SK-N-DZ (cell line): ENCODE results near the gene NTNG1.
"Not testable (repeated sequence)": the region's sequence is repeated elsewhere in the genome, so short reads cannot be mapped to it uniquely, and the experiment has no call there.

Experiments used
- DNase-seq: peaks from one replicate; pipeline ENCODE4 v3.0.0-alpha.2; 2015; ENCODE audit warnings: low spot score

Gene NTNG1

DNA sequence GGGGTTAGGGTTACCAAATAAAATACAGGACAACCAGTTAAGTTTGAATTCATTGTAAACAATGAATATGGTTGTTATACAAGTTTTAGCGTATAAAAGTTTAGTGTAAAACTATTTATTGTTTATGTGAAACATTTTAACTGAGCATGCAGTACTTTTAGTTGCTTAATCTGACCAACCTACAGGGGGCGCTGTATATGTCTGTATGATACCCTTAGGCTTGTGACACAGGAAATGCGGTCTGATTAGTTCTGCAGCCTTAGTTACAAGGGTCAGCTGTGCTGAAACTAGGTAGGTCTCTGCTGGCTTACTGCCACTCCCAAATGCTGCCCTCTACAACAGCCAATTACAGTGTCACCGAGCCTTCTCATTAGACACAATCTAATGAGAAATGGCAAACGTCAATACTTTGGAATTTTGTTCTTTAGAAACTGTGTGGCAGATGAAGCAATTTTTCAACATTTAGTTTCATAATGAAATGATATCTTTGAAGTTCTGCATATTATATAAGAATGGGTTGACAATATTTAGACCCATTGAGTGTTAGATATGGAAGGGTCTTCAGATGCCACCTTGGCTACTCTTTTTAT lies 56.2 kb downstream of the NTNG1 start:
- DNase-seq, result no peak

- DNase-seq, result no peak
Observed at GRCh38 chr1:107198561-107198960, 57.7 kb downstream of the NTNG1 start.

DNA sequence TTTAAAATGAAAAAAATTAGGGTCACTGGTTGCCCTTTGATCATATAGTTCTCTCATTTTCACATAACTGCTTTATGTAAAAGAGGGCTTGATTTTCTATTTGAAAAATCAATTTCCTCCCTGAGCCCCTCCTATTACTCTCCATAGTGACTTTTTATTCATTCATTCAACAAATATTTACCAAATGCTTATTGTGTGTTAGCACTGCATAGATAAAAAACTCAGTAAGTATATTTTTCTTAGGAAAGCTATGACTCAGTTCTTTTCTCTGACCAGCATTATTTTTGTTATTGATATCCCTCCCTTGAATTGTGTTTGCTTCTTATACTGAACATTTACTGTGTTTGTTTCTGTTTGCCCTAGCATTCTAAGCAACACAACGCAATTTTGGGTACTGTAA lies 59.8 kb downstream of the NTNG1 start:
- DNase-seq, result no peak

DNA sequence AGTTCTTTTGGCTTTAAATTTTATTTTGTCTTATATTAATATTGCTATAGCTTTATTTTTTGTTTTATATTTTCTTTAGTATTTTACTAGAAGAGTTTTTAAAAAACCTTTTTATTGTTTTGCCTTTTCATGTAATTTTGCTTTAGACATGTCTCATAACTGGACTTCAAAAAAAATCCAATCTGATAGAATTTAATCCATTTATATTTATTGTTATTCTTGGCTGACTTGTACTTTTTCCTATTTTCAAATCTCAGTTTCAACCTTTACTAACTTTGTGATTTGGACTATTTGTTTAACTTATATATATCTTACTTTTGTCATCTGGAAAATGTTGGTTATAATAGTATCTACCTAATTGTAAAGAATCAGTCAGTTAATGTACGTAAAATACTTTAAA lies 61.2 kb downstream of the NTNG1 start:
- DNase-seq, result no peak

DNA sequence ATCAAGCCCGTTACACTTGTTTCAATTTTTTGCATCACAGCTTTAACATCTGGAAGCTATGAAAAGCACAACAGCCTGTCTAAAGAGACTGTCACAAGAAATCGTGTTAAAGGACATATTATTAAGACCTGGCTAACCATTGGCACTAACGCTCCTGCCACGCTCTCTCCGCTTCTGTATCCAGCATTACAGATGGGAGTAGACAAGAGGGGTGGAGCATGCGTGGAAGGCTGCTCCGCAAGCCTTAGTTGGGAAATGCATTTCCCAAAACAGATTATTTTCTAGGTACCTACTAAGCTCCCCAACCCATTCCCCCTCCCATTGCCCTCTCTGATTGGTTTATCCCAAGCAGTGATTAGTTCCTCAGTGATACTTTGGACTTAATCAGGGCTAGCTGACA lies 72.4 kb downstream of the NTNG1 start:
- DNase-seq, result no peak

GRCh38 chr1:107220036-107220435 lies 79.2 kb downstream of the NTNG1 start:
- no peak for DNase-seq

DNA sequence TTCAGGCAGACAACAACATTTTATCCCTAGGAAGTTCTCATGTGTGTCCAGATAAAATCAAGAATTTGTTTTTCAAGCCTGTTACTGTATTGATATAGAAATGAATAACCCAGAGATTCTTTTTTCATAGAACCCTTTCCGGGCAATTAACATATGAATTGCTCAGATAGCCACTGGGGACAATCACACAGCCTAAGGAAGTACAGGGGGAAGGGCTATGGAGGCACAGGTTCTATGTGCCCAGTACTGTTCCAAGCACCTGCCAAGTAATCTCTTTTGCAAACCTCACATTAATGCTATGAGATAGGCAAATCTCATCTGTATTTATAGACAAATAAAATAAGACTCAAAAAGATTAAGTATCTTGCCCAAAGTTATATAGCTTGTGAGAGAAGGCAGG lies 84.9 kb downstream of the NTNG1 start:
- DNase-seq, result no peak

DNA sequence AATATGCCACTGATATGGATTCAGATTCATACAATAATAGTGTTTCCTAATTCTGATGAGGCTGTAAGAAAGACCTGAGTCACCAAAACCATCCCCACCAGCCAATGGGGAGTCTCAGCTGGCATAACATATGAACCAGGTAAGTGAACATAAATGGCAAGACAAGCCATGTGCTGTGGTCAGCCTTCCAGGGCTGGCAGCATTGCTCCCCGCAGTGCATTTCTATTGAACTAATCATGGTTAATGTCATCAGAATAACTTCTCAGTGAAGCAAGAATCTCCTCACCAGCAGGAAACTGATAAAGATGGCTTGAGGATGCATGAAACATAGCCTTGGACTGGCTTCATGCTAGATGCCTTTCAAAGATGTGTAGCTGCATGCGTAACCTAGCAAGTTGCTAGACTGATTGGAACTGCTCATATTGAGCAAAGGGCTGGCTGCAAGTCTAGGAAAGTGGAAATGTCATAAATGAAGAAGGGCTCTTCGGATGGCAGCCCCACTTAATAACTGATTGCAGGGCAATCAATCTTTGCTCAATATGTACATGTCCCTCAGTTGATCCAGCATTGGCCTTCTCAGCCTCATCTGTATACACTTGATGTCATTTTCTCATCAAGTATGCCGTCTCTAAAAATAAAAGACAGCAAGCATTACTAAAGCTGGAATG lies 88.0 kb downstream of the NTNG1 start:
- no peak for DNase-seq

DNA sequence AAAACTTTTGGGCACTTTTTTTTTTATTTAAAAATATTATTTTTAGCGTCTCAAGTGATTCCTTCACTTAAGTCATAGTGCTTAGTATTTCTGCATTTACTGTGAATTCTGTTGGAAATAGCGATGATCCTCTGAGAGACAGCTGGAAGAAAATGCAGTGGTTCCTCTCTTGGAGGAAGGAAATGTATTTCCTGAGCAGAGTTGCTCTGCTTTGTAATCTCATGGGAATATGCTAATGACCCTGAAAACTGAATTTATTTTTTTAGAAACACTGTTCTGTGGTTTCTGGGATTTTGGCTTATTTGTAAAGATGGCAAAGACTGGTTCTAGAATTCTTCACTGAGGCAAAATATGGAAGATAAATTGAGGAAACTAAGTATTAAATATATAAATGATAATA lies 88.9 kb downstream of the NTNG1 start:
- no peak for DNase-seq

- no peak for DNase-seq
Observed at GRCh38 chr1:107230121-107230520, 89.3 kb downstream of the NTNG1 start.

GRCh38 chr1:107231291-107231690 lies 90.5 kb downstream of the NTNG1 start:
- DNase-seq, result peak; percentile 95

GRCh38 chr1:107232426-107232825 lies 91.6 kb downstream of the NTNG1 start:
- peak; percentile 93 for DNase-seq

GRCh38 chr1:107236760-107237159 lies 95.9 kb downstream of the NTNG1 start:
- DNase-seq, result not testable (repeated sequence)

GRCh38 chr1:107243461-107243860 lies 102.6 kb downstream of the NTNG1 start:
- DNase-seq, result no peak

GRCh38 chr1:107244709-107245500 lies 104.1 kb downstream of the NTNG1 start:
- peak; percentile 87 for DNase-seq

GRCh38 chr1:107246775-107247345 lies 106.0 kb downstream of the NTNG1 start:
- DNase-seq, result no peak

DNA sequence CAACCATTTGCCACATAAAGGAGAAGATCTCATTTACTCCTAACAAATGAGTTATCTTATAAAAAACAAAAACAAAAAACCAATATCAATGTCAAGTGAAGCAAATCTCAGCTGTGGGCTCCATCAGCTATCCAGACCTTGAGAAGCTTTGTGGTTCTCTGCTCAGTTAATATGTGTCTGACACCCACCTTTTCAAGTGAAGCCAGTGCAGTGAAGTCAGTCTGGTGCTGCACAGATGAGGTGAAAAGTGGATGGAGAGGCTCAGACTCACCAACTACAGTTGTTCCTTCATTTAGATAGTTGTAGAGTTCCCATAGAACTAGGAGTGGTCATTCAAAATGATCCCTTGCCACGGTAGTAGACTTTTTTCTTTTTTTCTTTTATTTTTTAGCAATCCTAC lies 106.8 kb downstream of the NTNG1 start:
- no peak for DNase-seq

DNA sequence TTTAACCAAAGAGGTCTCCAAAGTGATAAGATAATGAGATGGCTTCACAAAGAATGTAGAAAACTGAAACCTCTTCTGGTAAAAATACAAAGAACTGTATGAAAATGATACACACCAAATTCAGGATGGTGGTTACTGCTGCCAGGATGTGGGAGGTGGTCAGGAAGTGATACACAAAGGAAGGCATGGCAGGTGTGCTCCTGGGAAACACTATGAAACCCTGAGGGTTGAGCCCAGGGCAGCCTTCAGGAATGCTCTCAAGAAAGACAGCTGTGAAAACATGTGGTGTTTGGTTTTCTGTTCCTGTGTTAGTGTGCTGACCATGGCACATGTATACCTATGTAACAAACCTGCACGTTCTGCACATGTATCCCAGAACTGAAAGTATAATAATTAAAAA lies 109.3 kb downstream of the NTNG1 start:
- DNase-seq, result no peak

- no peak for DNase-seq
Observed at GRCh38 chr1:107251083-107251482, 110.2 kb downstream of the NTNG1 start.

DNA sequence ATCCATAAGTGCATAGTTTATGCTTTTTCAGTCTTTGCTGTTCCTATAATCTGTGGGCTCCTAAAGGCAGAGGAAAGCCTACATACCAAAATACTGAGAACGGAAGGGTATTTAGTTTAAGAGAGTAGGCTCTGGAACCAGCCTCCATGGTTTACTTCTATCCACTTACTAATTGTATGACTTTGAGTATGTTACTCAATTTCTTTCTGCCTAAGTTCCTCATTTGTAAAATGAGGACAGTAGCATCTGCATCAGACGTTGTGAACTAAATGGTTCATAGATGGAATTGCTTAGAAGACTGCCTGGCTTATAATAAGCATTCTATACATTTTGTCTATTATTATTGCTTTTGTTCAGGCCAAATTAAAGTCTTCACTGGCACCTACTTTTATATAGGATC lies 111.0 kb downstream of the NTNG1 start:
- DNase-seq, result no peak

DNA sequence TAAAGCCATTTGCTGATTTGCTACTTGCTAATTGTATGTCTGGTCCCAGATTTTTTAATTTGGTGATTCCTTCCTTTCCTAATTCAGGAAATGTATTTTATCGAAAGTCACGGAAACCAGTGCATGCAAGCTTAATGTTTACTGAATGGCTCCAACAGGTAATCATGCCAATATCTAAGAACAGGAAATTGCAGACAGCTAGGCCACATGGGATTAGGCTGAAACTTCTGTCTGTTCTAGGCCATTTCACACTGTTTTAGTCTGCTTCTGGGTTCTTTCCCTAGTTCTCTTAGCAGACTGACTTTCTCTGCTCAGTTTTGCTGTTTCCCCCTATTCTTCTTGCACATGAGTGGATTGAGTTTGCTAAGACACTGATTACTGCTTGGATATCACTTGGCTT lies 111.4 kb downstream of the NTNG1 start:
- DNase-seq, result no peak

DNA sequence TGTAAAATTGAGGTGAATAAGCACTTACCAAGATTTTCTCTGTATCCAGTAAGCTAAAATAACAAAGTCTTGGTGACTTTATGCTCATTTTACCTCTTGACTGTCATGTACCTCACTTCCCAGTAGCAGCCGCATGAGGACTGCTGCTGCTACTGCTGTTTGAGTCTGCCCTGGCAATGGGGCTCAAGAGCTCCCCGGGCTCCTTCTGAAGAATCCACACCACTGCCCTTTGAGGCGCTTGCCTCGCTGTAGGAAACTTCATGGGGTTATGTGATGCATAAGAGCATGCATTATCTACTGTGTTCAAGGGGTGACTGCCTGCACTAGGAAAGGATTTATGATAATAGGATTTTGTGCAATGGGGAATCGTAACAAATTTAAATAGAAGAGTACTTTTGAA lies 113.5 kb downstream of the NTNG1 start:
- no peak for DNase-seq

DNA sequence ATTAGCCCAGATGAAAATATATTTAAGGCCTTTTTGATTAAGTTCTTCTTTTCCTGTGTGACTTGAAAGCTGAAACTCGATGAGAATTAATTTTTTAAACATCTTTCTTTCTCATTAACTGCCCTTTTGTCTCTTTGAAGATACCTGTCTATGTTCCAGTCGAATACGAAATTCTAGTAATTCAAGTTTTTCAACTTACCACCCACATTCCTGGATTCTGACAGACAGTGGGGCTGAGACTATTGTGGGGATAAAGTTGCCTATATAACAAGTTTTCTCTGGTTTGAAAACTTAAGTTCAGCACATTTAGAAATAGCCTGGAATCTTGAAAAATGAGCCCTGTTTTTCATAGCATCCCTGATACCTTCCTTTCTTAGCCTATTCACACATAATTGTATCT lies 114.6 kb downstream of the NTNG1 start:
- no peak for DNase-seq
